CD14-positive monocyte (primary cell): ENCODE data around the gene GRK2. TPM values are rescaled to one million over a fixed set of nuclear protein-coding genes. Genes with fewer than 3 reads are reported as not detected.

Experiments
- DNase-seq, 3 donors: peaks; one replicate each; pipeline ENCODE4 v3.0.0-alpha.2; 2011 to 2022
- H2AFZ ChIP-seq: 2 replicates; pipeline ENCODE4 v1.6.0; 2012; ENCODE audit warnings: mild to moderate bottlenecking, low read depth, low read length, inconsistent platforms; ENCODE audit not compliant: insufficient read depth, poor library complexity, severe bottlenecking
- H3K27ac ChIP-seq, 2 donors: 1 replicate in 1 of 2; 2 replicates in 1 of 2; pipeline ENCODE4 v1.5.1; 2012 to 2013; ENCODE audit warnings: low read length in 2 of 2, control low read depth in 1 of 2, inconsistent platforms in 1 of 2, low read depth in 1 of 2, mild to moderate bottlenecking in 1 of 2
- H3K27me3 ChIP-seq, 2 donors: one replicate each; pipeline versions ENCODE4 v1.6.0 to v1.6.1; 2011 to 2013; ENCODE audit warnings: low read length in 2 of 2; ENCODE audit not compliant: control insufficient read depth in 2 of 2, insufficient read depth in 2 of 2
- H3K36me3 ChIP-seq, 2 donors: replicated peaks in 1 of 2; 1 replicate in 1 of 2; 2 replicates in 1 of 2; pipeline versions ENCODE4 v1.5.1 to v1.6.1; 2012 to 2013; ENCODE audit warnings: low read length in 2 of 2, control low read depth in 1 of 2, inconsistent platforms in 1 of 2, mild to moderate bottlenecking in 1 of 2; ENCODE audit not compliant: insufficient read depth in 2 of 2, control insufficient read depth in 1 of 2
- H3K4me1 ChIP-seq, 2 donors: 1 replicate in 1 of 2; 2 replicates in 1 of 2; pipeline versions ENCODE4 v1.5.1 to v1.6.1; 2012 to 2013; ENCODE audit warnings: low read length in 2 of 2, control low read depth in 1 of 2, inconsistent platforms in 1 of 2, mild to moderate bottlenecking in 1 of 2, moderate library complexity in 1 of 2; ENCODE audit not compliant: insufficient read depth in 2 of 2, control insufficient read depth in 1 of 2
- H3K4me2 ChIP-seq: replicated peaks from 2 replicates; pipeline ENCODE3; 2012; ENCODE audit warnings: low read length, moderate library complexity, mild to moderate bottlenecking; ENCODE audit not compliant: poor library complexity, severe bottlenecking; ENCODE audit errors: extremely low read depth
- H3K4me3 ChIP-seq, 3 experiments: fragments of 200-600 bp in 1 of 3; sonication (generic) in 1 of 3; replicated peaks in 1 of 3; 1 replicate in 2 of 3; 2 replicates in 1 of 3; pipeline ENCODE4 v1.5.1; 2011 to 2013; ENCODE audit warnings: low read length in 3 of 3, mild to moderate bottlenecking in 3 of 3, control low read depth in 2 of 3, low read depth in 2 of 3, inconsistent platforms in 1 of 3, moderate library complexity in 1 of 3
- H3K79me2 ChIP-seq: 2 replicates; pipeline ENCODE4 v1.6.0; 2012; ENCODE audit warnings: mild to moderate bottlenecking, control low read depth, inconsistent platforms, low read length, moderate library complexity; ENCODE audit not compliant: insufficient read depth
- H3K9ac ChIP-seq: 2 replicates; pipeline ENCODE4 v1.6.0; 2017; ENCODE audit warnings: low read length, mild to moderate bottlenecking; ENCODE audit not compliant: insufficient read depth, poor library complexity, severe bottlenecking
- H3K9me3 ChIP-seq, 2 donors: replicated peaks in 1 of 2; 1 replicate in 1 of 2; 2 replicates in 1 of 2; pipeline versions ENCODE4 v1.5.1 to v1.6.1; 2012 to 2013; ENCODE audit warnings: low read length in 2 of 2, control low read depth in 1 of 2; ENCODE audit not compliant: control insufficient read depth in 1 of 2, insufficient read depth in 1 of 2
- H4K20me1 ChIP-seq: 2 replicates; pipeline ENCODE4 v1.6.0; 2012; ENCODE audit warnings: mild to moderate bottlenecking, low read length, control low read depth, moderate library complexity; ENCODE audit not compliant: insufficient read depth
- H3K27ac Mint-ChIP-seq, 7 donors: one replicate each; pipeline ENCODE4 v1.8.0; 2020; ENCODE audit warnings: mild to moderate bottlenecking in 7 of 7, mixed read lengths in 7 of 7, moderate library complexity in 6 of 7, inconsistent platforms in 2 of 7
- H3K27me3 Mint-ChIP-seq, 3 donors: one replicate each; pipeline ENCODE4 v1.8.0; 2021 to 2022; ENCODE audit warnings: low read depth in 3 of 3, mild to moderate bottlenecking in 3 of 3, mixed read lengths in 3 of 3, moderate library complexity in 3 of 3, inconsistent platforms in 1 of 3
- H3K36me3 Mint-ChIP-seq, 2 donors: one replicate each; pipeline ENCODE4 v1.8.0; 2020; ENCODE audit warnings: mixed read lengths in 2 of 2, inconsistent platforms in 1 of 2, mild to moderate bottlenecking in 1 of 2
- H3K4me1 Mint-ChIP-seq: one replicate; pipeline ENCODE4 v1.8.0; 2020; ENCODE audit warnings: mild to moderate bottlenecking, mixed read lengths
- H3K4me3 Mint-ChIP-seq, 2 donors: one replicate each; pipeline ENCODE4 v1.8.0; 2020; ENCODE audit warnings: mild to moderate bottlenecking in 2 of 2, mixed read lengths in 2 of 2, moderate library complexity in 1 of 2
- H3K9me3 Mint-ChIP-seq, 7 donors: one replicate each; pipeline ENCODE4 v1.8.0; 2020 to 2022; ENCODE audit warnings: mixed read lengths in 7 of 7, mild to moderate bottlenecking in 6 of 7, moderate library complexity in 6 of 7, inconsistent platforms in 2 of 7
- CTCF ChIP-seq: fragments of 200-600 bp; IDR thresholded peaks from one replicate; pipeline ENCODE4 v1.8.0; 2022; ENCODE audit warnings: antibody characterized with exemption, mild to moderate bottlenecking
- WGBS: methylation state at CpG from one replicate; pipeline ENCODE4 v1.1.5; 2013; ENCODE audit warnings: missing lambda C conversion rate; ENCODE audit not compliant: insufficient coverage; 5-methylcytosine and 5-hydroxymethylcytosine counted together
- intact Hi-C, 2 donors: fragments of 100-400 bp; cut with micrococcal nuclease; formaldehyde crosslinking; loops; one replicate each; pipeline versions ENCODE4 v1.15.0 to v1.15.1; 2023
- polyA plus RNA-seq, 3 donors: library from polyadenylated mRNA; depleted of rRNA in 1 of 3; unstranded in 2 of 3; stranded (reverse) in 1 of 3; fragments of 300-500 nt in 2 of 3; fragments of >200 nt in 1 of 3; fragmentation: Illumina TruSeq in 2 of 3; gene quantifications; 1 replicate in 2 of 3; 2 replicates in 1 of 3; pipeline ENCODE4 v1.2.3, GENCODE V29; 2012 to 2021

The GRK2 gene
- polyA plus RNA-seq, 3 donors: 34.9 to 777 (median 43.0) TPM

- Histone ChIP-seq H4K20me1 (peaks cover 32% of the 10 kb centered on the region), H3K79me2 (peaks cover 7% of the 10 kb centered on the region), H2AFZ (no peak overlapping the region), H3K27ac (no peak overlapping the region), H3K9ac (no peak overlapping the region), H3K4me2 (no peak overlapping the region), H3K27me3 (no peaks in the 10 kb centered on the region), H3K9me3 (no peaks in the 10 kb centered on the region), H3K4me1 (peaks cover 29 to 33% of the 10 kb centered on the region in 2 donors), H3K36me3 (peaks cover 49 to 52% of the 10 kb centered on the region in 2 donors), H3K4me3 (no peak overlapping the region)
- TF ChIP-seq CTCF: no peak
- H3K4me3 Mint-ChIP-seq: no peak overlapping the region
- DNase-seq: no peak
- no peaks in the 10 kb centered on the region for H3K27me3 Mint-ChIP-seq
- peaks cover 37% of the 10 kb centered on the region for H3K4me1 Mint-ChIP-seq
- no peak overlapping the region for H3K27ac Mint-ChIP-seq
- WGBS: 97% methylated on average over 11 of the region's 11 CpGs
- intact Hi-C loops: no loop called here
- no peaks in the 10 kb centered on the region for H3K9me3 Mint-ChIP-seq
- H3K36me3 Mint-ChIP-seq: peaks cover 44 to 68% of the 10 kb centered on the region in 2 donors
Measured at GRCh38 chr11:67309166-67309565, 42.9 kb downstream of the GRK2 start.

DNA sequence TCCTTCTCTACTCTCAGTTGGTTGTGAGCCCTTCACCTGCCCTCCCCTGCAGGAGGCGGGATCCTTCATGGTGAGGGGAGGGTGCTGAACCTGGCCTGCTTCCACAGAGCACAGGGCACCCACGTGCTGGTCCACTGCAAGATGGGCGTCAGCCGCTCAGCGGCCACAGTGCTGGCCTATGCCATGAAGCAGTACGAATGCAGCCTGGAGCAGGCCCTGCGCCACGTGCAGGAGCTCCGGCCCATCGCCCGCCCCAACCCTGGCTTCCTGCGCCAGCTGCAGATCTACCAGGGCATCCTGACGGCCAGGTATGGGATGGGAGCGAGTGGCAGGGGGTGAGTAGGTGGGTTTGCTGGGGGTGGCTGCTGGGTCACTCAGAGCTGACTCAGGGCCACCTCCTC lies 43.4 kb downstream of the GRK2 start:
- Mint-ChIP-seq H3K9me3 (no peaks in the 10 kb centered on the region), H3K27ac (no peak overlapping the region), H3K36me3 (peaks cover 44 to 67% of the 10 kb centered on the region in 2 donors), H3K4me3 (no peak overlapping the region), H3K27me3 (no peaks in the 10 kb centered on the region), H3K4me1 (peaks cover 36% of the 10 kb centered on the region)
- H3K27ac ChIP-seq: no peak overlapping the region
- DNase-seq: no peak
- intact Hi-C loops: no loop called here
- no peaks in the 10 kb centered on the region for H3K9me3 ChIP-seq
- no peaks in the 10 kb centered on the region for H3K27me3 ChIP-seq
- H3K36me3 ChIP-seq: peaks cover 49 to 52% of the 10 kb centered on the region in 2 donors
- no peak overlapping the region for H3K4me3 ChIP-seq
- peaks cover 27% of the 10 kb centered on the region for H4K20me1 ChIP-seq
- peaks cover 2% of the 10 kb centered on the region for H3K79me2 ChIP-seq
- no peak overlapping the region for H3K4me2 ChIP-seq
- peaks cover 24 to 32% of the 10 kb centered on the region in 2 donors for H3K4me1 ChIP-seq
- no peak for TF ChIP-seq CTCF
- no peak overlapping the region for H2AFZ ChIP-seq
- 98% methylated on average over 12 of the region's 14 CpGs for WGBS
- H3K9ac ChIP-seq: no peak overlapping the region
